Ovary (tissue), 3 donors: Measurements from ENCODE around the gene CUTA.

Experiments
- CTCF ChIP-seq, 3 donors: fragments of 450-650 bp in 2 of 3; fragments of 200-600 bp in 1 of 3; IDR thresholded peaks; one replicate each; pipeline versions ENCODE4 v1.5.1 to v1.8.0; 2016 to 2022; ENCODE audit warnings: antibody characterized with exemption in 3 of 3, mild to moderate bottlenecking in 1 of 3
- EP300 ChIP-seq: sonication (generic); formaldehyde crosslinking; IDR thresholded peaks from one replicate; pipeline ENCODE4 v1.6.1; 2017; ENCODE audit warnings: antibody characterized with exemption
- donor health status: DM: no; HTN: no; CAD: no.

- TF ChIP-seq EP300 (no peak), CTCF (IDR thresholded peaks at IDR 0.05) (no peak)
Observed at GRCh38 chr6:33391922-33392594, 25.8 kb downstream of the CUTA start.
